Measurements from ENCODE around the gene HECTD2.
A peak's percentile ranks its signal among the peaks of the same experiment; 100 is the strongest.
"Not testable (repeated sequence)": the region's sequence is repeated elsewhere in the genome, so short reads cannot be mapped to it uniquely, and the experiment has no call there.

Gene HECTD2, protein sequence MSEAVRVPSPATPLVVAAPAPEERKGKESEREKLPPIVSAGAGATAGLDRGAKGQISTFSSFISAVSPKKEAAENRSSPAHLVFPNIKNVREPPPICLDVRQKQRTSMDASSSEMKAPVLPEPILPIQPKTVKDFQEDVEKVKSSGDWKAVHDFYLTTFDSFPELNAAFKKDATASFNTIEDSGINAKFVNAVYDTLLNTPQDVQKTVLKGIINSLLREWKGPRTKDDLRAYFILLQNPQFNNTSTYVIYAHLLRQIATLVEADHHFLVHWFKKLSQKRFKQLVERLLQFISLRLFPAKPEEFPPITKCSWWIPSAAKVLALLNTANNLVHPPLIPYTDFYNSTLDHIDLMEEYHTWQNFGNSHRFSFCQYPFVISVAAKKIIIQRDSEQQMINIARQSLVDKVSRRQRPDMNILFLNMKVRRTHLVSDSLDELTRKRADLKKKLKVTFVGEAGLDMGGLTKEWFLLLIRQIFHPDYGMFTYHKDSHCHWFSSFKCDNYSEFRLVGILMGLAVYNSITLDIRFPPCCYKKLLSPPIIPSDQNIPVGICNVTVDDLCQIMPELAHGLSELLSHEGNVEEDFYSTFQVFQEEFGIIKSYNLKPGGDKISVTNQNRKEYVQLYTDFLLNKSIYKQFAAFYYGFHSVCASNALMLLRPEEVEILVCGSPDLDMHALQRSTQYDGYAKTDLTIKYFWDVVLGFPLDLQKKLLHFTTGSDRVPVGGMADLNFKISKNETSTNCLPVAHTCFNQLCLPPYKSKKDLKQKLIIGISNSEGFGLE

DNA sequence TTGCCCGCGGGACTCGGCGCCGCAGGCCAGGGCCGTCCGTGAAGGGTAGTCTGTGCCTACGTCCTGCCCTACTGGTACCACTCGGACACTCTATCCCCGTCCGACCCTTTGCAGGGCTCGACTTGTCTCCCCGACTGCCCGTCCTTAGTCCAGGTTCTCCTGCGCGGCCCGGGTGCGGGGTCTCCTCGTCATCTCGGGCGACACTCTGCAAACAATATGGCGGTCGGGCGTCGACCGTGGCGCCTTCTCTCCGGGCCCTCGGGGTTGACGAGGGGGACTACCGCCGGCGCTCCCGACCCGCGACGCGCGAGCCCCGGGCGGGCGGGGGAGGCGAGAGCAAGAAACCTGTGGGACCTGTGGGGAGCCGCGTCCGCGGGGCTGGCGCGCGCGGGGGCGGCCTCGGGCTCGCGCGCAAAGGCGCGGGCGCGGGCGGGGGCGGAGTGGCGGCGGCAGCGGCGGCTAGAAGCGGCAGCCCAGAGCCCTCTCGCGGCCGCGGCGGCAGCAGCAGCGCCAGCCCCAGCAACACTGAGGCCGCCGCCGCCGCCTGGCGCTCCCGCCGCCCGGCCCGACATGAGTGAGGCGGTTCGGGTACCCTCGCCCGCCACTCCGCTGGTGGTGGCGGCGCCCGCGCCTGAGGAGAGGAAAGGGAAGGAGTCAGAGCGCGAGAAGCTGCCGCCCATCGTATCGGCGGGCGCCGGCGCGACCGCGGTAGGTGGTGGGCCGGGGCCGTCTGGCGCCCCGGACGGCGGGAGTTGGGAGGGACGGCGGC is at the start of gene HECTD2:
HECTD2 (plus strand) TSS at position 476 of the 769 bp plus-strand sequence; CDS start at position 571, 95 bp downstream.
- peaks cover 45% of the 10 kb centered on the region for H3K79me2 ChIP-seq (ENCODE audit: control insufficient read depth, insufficient read depth, low read length, unreplicated experiment)
- H3K27me3 ChIP-seq (ENCODE audit: insufficient read depth, low read length): no peaks in the 10 kb centered on the region
- no peaks in the 10 kb centered on the region for H3K36me3 ChIP-seq (ENCODE audit: insufficient read depth, low read length)
- peak within 1 kb of the TSS; percentile 92 for H3K27ac ChIP-seq (ENCODE audit: low read depth, low read length)
- H2AFZ ChIP-seq (ENCODE audit: low read length, unreplicated experiment): peak within 1 kb of the TSS; percentile 92
- peak within 1 kb of the TSS; percentile 91 for H3K4me3 ChIP-seq (ENCODE audit: low read depth, low read length)
- peaks cover 17% of the 10 kb centered on the region for H3K4me1 ChIP-seq (ENCODE audit: control insufficient read depth, insufficient read depth, low read length, unreplicated experiment)

DNA sequence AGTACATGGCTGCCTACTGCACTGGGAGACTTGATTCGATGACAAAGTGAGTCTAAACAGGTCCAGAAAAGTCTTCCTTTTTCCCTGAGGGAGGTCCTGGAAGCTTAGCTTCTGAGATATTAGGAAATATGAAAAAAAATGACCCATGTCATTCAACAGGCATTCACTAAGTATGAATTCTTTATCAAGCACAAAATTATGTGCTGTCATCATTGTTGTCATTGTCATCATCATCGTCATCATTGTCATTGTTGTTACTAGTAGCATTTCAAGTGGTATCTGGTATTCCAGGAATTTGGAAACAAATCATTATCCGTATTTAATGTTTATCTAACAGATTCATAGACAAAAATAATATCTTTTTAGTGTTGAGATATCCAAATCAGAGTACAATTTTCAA is 49.7 kb upstream of the HECTD2 start:
- Histone ChIP-seq H3K79me2 (ENCODE audit: control insufficient read depth, insufficient read depth, low read length, unreplicated experiment) (no peaks in the 10 kb centered on the region), H3K27ac (ENCODE audit: low read depth, low read length) (no peak overlapping the region)

DNA sequence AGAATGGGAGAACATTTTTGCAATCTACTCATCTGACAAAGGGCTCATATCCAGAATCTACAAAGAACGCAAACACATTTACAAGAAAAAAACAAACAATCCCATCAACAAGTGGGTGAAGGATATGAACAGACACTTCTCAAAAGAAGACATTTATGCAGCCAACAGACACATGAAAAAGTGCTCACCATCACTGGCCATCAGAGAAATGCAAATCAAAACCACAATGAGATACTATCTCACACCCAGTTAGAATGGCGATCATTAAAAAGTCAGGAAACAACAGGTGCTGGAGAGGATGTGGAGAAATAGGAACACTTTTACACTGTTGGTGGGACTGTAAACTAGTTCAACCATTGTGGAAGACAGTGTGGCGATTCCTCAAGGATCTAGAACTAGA is 44.6 kb upstream of the HECTD2 start:
- not testable (repeated sequence) for H3K27ac ChIP-seq (ENCODE audit: low read depth, low read length); H3K79me2 ChIP-seq (ENCODE audit: control insufficient read depth, insufficient read depth, low read length, unreplicated experiment); H3K36me3 ChIP-seq (ENCODE audit: insufficient read depth, low read length); H3K4me3 ChIP-seq (ENCODE audit: low read depth, low read length); H3K27me3 ChIP-seq (ENCODE audit: insufficient read depth, low read length); H2AFZ ChIP-seq (ENCODE audit: low read length, unreplicated experiment)
- peaks cover 11% of the 10 kb centered on the region for H3K4me1 ChIP-seq (ENCODE audit: control insufficient read depth, insufficient read depth, low read length, unreplicated experiment)

More for the DNA sequence above, 49.7 kb upstream of the HECTD2 start:
- H2AFZ ChIP-seq (ENCODE audit: low read length, unreplicated experiment): no peak overlapping the region
- H3K4me1 ChIP-seq (ENCODE audit: control insufficient read depth, insufficient read depth, low read length, unreplicated experiment): no peaks in the 10 kb centered on the region
- no peaks in the 10 kb centered on the region for H3K36me3 ChIP-seq (ENCODE audit: insufficient read depth, low read length)
- no peak overlapping the region for H3K4me3 ChIP-seq (ENCODE audit: low read depth, low read length)
- H3K27me3 ChIP-seq (ENCODE audit: insufficient read depth, low read length): no peaks in the 10 kb centered on the region

DNA sequence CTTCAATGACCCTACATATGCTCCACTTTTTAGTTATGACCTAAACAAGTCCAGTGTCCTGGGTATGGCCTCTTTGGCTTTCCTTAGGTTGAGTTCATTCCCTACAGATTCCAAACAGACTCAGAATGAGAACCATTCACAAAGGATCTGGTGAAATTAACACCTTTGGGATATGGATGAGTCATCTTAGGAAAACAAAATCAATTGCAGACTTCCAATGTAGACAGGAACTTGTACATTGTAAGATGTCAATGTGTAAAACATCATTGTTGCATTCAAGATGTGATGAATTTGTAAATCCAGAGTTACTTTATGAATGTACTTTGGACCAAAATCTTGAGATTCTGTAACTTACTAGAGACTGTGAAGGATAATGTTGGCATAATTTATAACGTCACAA is 43.4 kb upstream of the HECTD2 start:
- no peaks in the 10 kb centered on the region for H3K36me3 ChIP-seq (ENCODE audit: insufficient read depth, low read length)
- H3K4me3 ChIP-seq (ENCODE audit: low read depth, low read length): no peak overlapping the region
- no peaks in the 10 kb centered on the region for H3K79me2 ChIP-seq (ENCODE audit: control insufficient read depth, insufficient read depth, low read length, unreplicated experiment)
- peaks cover 11% of the 10 kb centered on the region for H3K4me1 ChIP-seq (ENCODE audit: control insufficient read depth, insufficient read depth, low read length, unreplicated experiment)
- no peaks in the 10 kb centered on the region for H3K27me3 ChIP-seq (ENCODE audit: insufficient read depth, low read length)
- H3K27ac ChIP-seq (ENCODE audit: low read depth, low read length): no peak overlapping the region
- H2AFZ ChIP-seq (ENCODE audit: low read length, unreplicated experiment): no peak overlapping the region

DNA sequence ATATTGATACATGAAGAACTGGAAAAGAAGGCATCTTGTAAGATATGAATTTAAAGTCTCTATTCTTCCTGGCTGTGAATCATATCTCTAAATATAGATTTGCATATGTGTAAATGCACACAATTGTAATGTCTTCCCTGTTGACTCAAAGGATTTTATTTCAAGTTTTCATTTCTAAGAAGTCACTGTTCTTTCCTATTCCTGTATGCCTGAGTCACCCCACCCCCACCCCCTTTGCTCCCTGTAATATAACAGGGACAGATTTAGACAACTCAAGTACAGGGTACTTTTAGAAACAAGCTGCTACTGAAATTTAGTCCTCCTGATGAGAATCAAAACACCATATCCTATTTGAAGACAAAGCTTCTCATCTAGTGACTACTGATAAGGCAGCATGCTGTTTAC is 43.0 kb upstream of the HECTD2 start:
- Histone ChIP-seq H2AFZ (ENCODE audit: low read length, unreplicated experiment) (no peak overlapping the region), H3K79me2 (ENCODE audit: control insufficient read depth, insufficient read depth, low read length, unreplicated experiment) (no peaks in the 10 kb centered on the region), H3K4me1 (ENCODE audit: control insufficient read depth, insufficient read depth, low read length, unreplicated experiment) (peaks cover 11% of the 10 kb centered on the region), H3K27ac (ENCODE audit: low read depth, low read length) (no peak overlapping the region), H3K4me3 (ENCODE audit: low read depth, low read length) (no peak overlapping the region), H3K27me3 (ENCODE audit: insufficient read depth, low read length) (no peaks in the 10 kb centered on the region), H3K36me3 (ENCODE audit: insufficient read depth, low read length) (no peaks in the 10 kb centered on the region)

DNA sequence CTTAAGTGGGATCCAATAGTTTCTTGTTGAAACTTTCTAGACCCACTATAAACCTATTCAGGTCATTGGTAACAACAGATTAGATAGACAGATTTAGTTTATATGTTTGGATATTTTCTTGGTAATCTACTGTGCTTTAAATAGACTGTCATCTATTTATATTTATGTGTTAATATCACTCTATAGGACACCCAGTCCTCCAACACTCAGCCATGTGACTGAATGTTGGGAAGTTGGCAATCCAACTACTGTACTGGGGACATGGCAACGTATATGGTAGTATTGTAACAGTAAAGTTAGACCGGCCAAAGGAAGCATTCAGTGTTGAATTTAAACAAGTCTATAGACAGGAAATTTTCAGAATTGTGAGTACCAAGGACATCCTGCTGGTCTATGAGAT is 42.6 kb upstream of the HECTD2 start:
- no peaks in the 10 kb centered on the region for H3K36me3 ChIP-seq (ENCODE audit: insufficient read depth, low read length)

DNA sequence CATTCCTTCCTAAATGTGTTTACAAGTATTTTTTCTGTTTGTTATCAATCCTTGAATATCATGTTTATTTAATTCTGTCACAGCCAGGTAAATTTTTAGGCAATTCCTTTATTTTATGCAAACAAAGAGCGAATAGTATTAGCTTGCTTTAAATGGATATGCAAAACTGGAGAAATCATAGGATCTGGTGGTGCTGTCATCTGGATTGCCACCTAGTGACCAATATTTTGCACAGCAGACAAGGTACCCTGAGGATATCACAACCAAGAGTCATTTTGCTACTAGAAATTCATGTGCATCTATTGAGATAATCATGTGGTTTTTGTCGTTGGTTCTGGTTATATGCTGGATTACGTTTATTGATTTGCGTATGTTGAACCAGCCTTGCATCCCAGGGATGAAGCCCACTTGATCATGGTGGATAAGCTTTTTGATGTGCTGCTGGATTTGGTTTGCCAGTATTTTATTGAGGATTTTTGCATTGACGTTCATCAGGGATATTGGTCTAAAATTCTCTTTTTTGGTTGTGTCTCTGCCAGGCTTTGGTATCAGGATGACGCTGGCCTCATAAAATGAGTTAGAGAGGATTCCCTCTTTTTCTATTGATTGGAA is 40.1 kb upstream of the HECTD2 start:
- not testable (repeated sequence) for H3K4me3 ChIP-seq (ENCODE audit: low read depth, low read length); H3K36me3 ChIP-seq (ENCODE audit: insufficient read depth, low read length); H3K27me3 ChIP-seq (ENCODE audit: insufficient read depth, low read length); H2AFZ ChIP-seq (ENCODE audit: low read length, unreplicated experiment); H3K27ac ChIP-seq (ENCODE audit: low read depth, low read length); H3K79me2 ChIP-seq (ENCODE audit: control insufficient read depth, insufficient read depth, low read length, unreplicated experiment)
- H3K4me1 ChIP-seq (ENCODE audit: control insufficient read depth, insufficient read depth, low read length, unreplicated experiment): peaks cover 11% of the 10 kb centered on the region

More for the DNA sequence above, 42.6 kb upstream of the HECTD2 start:
- Histone ChIP-seq H3K79me2 (ENCODE audit: control insufficient read depth, insufficient read depth, low read length, unreplicated experiment) (no peaks in the 10 kb centered on the region), H3K27me3 (ENCODE audit: insufficient read depth, low read length) (no peaks in the 10 kb centered on the region), H2AFZ (ENCODE audit: low read length, unreplicated experiment) (no peak overlapping the region), H3K4me1 (ENCODE audit: control insufficient read depth, insufficient read depth, low read length, unreplicated experiment) (peaks cover 11% of the 10 kb centered on the region), H3K27ac (ENCODE audit: low read depth, low read length) (no peak overlapping the region), H3K4me3 (ENCODE audit: low read depth, low read length) (no peak overlapping the region)

DNA sequence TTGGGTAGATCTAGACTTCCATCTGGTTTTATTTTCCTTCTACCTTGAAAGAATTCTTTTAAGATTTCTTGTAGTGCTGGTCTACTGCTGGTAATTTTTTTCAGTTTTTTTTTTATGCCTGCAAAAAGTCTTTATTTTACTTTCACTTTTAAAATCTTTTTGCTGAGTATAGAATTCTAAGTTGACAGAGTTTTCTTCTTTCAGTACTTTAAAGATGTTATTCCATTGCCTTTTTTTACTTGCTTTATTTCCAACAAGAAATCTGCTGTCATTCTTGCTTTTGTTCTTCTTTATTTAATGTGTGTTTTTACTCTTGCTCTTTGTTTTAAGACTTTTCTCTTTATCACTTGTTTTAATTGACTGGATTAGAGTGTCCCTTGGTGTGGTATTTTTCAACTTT is 36.1 kb upstream of the HECTD2 start:
- Histone ChIP-seq H3K79me2 (ENCODE audit: control insufficient read depth, insufficient read depth, low read length, unreplicated experiment) (no peaks in the 10 kb centered on the region), H3K4me3 (ENCODE audit: low read depth, low read length) (no peak overlapping the region), H3K36me3 (ENCODE audit: insufficient read depth, low read length) (no peaks in the 10 kb centered on the region), H3K27ac (ENCODE audit: low read depth, low read length) (no peak overlapping the region), H2AFZ (ENCODE audit: low read length, unreplicated experiment) (no peak overlapping the region), H3K4me1 (ENCODE audit: control insufficient read depth, insufficient read depth, low read length, unreplicated experiment) (no peaks in the 10 kb centered on the region), H3K27me3 (ENCODE audit: insufficient read depth, low read length) (no peaks in the 10 kb centered on the region)

DNA sequence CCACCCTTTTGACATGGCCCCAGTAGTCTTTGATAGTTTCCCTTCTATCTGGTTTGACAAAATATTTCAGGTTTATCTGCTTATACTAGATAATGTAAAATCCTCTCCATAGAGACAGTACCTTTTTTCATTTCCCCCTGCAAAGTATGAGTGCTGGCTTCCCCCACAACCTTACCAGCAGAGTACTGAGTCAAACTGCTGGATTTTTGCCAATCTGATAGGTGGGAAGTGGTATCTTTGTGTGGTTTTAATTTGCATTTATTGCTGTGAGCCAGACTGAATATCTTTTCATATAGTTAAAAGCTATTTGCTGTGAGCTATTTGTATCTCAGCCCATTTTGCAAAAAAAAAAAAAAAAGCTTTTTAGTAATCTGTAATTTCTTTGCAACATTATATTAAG is 32.1 kb upstream of the HECTD2 start:
- no peaks in the 10 kb centered on the region for H3K36me3 ChIP-seq (ENCODE audit: insufficient read depth, low read length)
- H3K79me2 ChIP-seq (ENCODE audit: control insufficient read depth, insufficient read depth, low read length, unreplicated experiment): no peaks in the 10 kb centered on the region
- H3K27me3 ChIP-seq (ENCODE audit: insufficient read depth, low read length): no peaks in the 10 kb centered on the region
- H3K4me1 ChIP-seq (ENCODE audit: control insufficient read depth, insufficient read depth, low read length, unreplicated experiment): no peaks in the 10 kb centered on the region
- no peak overlapping the region for H3K4me3 ChIP-seq (ENCODE audit: low read depth, low read length)
- H2AFZ ChIP-seq (ENCODE audit: low read length, unreplicated experiment): no peak overlapping the region
- H3K27ac ChIP-seq (ENCODE audit: low read depth, low read length): no peak overlapping the region

DNA sequence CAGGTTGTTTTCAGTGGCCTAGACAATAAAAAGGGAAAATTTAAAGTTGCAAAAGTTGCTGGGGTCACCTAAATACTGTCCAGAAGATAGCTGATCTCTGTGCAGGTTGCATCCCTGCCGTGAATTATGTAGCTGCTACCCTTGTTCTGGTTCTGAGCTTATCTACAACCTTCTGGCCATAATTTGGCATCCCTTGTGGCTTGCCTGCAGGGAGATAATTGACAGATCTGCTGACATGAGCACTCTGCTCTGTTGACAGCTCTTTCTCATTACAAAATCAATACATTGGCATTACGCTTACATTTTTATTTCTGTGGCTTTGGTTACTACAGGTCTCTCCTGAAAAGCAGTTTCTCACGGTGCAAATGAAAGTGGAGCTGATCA is 29.3 kb upstream of the HECTD2 start:
- Histone ChIP-seq H3K4me3 (ENCODE audit: low read depth, low read length) (no peak overlapping the region), H2AFZ (ENCODE audit: low read length, unreplicated experiment) (no peak overlapping the region)

More for the DNA sequence above, 29.3 kb upstream of the HECTD2 start:
- Histone ChIP-seq H3K79me2 (ENCODE audit: control insufficient read depth, insufficient read depth, low read length, unreplicated experiment) (no peaks in the 10 kb centered on the region), H3K27me3 (ENCODE audit: insufficient read depth, low read length) (no peaks in the 10 kb centered on the region), H3K36me3 (ENCODE audit: insufficient read depth, low read length) (no peaks in the 10 kb centered on the region), H3K4me1 (ENCODE audit: control insufficient read depth, insufficient read depth, low read length, unreplicated experiment) (peaks cover 3% of the 10 kb centered on the region), H3K27ac (ENCODE audit: low read depth, low read length) (no peak overlapping the region)

All from ACC112 (cell line).